Measurements from ENCODE around the gene ZCWPW1. TPM values are rescaled to one million over a fixed set of nuclear protein-coding genes. Genes with fewer than 3 reads are reported as not detected.

Gene ZCWPW1
- total and polyA plus RNA-seq, 2 of the 13 experiments (the other 11 are each of a cell fraction or from before 2014, with no cell fraction given), result 2.4 to 2.5 TPM

DNA sequence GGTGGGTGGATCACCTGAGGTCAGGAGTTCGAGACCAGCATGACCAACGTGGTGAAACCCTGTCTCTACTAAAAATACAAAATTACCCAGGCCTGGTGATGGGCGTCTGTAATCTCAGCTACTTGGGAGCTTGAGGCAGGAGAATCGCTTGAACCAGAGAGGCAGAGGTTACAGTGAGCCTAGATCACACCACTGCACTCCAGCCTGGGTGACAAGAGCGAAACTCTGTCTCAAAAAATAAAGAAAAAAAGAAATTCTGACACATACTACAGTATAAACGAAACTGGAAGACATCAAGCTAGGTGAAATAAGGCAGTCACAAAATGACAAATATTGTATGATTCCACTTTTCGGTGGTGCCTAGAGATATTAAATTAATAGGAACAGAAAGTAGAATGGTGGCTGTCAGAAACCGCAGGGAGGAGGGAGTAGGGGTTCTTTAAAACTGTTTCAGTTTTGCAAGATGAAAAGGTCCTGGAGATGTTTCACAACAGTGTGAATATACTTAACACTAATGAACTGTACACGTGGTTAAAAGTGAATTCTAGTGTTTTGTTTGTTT, 32.0 kb downstream of the ZCWPW1 start:
- no peak for DNase-seq (ENCODE audit: low spot score)
- Histone ChIP-seq H3K27me3 (ENCODE audit: control insufficient read depth in 1 of 2, insufficient read depth in 2 of 2, low read length in 2 of 2) (0 out of 5 replicates have a peak, but pooled peaks cover 0 to 1% of the 10 kb centered on the region in 2 experiments), H4K20me1 (ENCODE audit: insufficient read depth, low read length) (no peaks in the 10 kb centered on the region), H3K36me3 (replicated peaks in 1 of 2; ENCODE audit: control insufficient read depth in 1 of 2, insufficient read depth in 2 of 2, low read length in 2 of 2) (no peaks in the 10 kb centered on the region), H3K4me2 (ENCODE audit: low read depth, low read length) (no peak overlapping the region), H2AFZ (ENCODE audit: low read length) (no peak overlapping the region), H3K4me1 (ENCODE audit: insufficient read depth, low read length) (peaks cover 17% of the 10 kb centered on the region), H3K4me3 (replicated peaks in 1 of 3; ENCODE audit: insufficient read depth in 1 of 3, low read depth in 2 of 3, low read length in 3 of 3) (no peak overlapping the region), H3K9ac (ENCODE audit: insufficient read depth, low read depth, low read length) (no peak overlapping the region), H3K9me3 (ENCODE audit: low read length) (no peaks in the 10 kb centered on the region), H3K27ac (ENCODE audit: extremely low read length, insufficient read depth, low read length) (no peak overlapping the region), H3K79me2 (ENCODE audit: insufficient read depth, low read length) (no peaks in the 10 kb centered on the region)
- BruUV-seq (replicated peaks), result no TSS peak
- no peak for FAIRE-seq
- 24% methylated on average over 9 of the region's 9 CpGs for WGBS (ENCODE audit: low lambda C conversion rate)
- in situ Hi-C loops (cut with HindIII; ENCODE audit: extremely low pct_ligation_motif_present, low pct_unique_long_range_greater_than_20kb), result no loop called here
- ATAC-seq, result no peak
- intact Hi-C loops (cut with micrococcal nuclease; ENCODE audit: unreplicated experiment), result no loop called here
- ChIA-PET CTCF (ENCODE audit: low intra/inter-chr PET ratio, low total read pairs) (no interaction called here), POLR2A (no interaction called here)
- TF ChIP-seq, protein P1, sequence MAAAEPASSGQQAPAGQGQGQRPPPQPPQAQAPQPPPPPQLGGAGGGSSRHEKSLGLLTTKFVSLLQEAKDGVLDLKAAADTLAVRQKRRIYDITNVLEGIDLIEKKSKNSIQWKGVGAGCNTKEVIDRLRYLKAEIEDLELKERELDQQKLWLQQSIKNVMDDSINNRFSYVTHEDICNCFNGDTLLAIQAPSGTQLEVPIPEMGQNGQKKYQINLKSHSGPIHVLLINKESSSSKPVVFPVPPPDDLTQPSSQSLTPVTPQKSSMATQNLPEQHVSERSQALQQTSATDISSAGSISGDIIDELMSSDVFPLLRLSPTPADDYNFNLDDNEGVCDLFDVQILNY (CRISPR knock-in tag; conservative IDR thresholded peaks at IDR 0.05), result no peak
- TF ChIP-seq PTBP1 (IDR thresholded peaks at IDR 0.05; ENCODE audit: low read depth, low read length, poor library complexity, severe bottlenecking), result no peak
- TF ChIP-seq PPARG (CRISPR knock-in tag; conservative IDR thresholded peaks at IDR 0.05), result no peak
- TF ChIP-seq ZNF430 (CRISPR knock-in tag; IDR thresholded peaks at IDR 0.05), result no peak
- TF ChIP-seq, protein P2, sequence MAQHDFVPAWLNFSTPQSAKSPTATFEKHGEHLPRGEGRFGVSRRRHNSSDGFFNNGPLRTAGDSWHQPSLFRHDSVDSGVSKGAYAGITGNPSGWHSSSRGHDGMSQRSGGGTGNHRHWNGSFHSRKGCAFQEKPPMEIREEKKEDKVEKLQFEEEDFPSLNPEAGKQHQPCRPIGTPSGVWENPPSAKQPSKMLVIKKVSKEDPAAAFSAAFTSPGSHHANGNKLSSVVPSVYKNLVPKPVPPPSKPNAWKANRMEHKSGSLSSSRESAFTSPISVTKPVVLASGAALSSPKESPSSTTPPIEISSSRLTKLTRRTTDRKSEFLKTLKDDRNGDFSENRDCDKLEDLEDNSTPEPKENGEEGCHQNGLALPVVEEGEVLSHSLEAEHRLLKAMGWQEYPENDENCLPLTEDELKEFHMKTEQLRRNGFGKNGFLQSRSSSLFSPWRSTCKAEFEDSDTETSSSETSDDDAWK (CRISPR knock-in tag; IDR thresholded peaks at IDR 0.05), result no peak
- no peak for TF ChIP-seq ZKSCAN8 (CRISPR knock-in tag; IDR thresholded peaks at IDR 0.05; ENCODE audit: borderline replicate concordance)
- TF ChIP-seq, protein P3, sequence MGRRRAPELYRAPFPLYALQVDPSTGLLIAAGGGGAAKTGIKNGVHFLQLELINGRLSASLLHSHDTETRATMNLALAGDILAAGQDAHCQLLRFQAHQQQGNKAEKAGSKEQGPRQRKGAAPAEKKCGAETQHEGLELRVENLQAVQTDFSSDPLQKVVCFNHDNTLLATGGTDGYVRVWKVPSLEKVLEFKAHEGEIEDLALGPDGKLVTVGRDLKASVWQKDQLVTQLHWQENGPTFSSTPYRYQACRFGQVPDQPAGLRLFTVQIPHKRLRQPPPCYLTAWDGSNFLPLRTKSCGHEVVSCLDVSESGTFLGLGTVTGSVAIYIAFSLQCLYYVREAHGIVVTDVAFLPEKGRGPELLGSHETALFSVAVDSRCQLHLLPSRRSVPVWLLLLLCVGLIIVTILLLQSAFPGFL (CRISPR knock-in tag; IDR thresholded peaks at IDR 0.05), result no peak
- no peak for TF ChIP-seq ZNF331 (CRISPR knock-in tag; IDR thresholded peaks at IDR 0.05)
- TF ChIP-seq, protein P4, sequence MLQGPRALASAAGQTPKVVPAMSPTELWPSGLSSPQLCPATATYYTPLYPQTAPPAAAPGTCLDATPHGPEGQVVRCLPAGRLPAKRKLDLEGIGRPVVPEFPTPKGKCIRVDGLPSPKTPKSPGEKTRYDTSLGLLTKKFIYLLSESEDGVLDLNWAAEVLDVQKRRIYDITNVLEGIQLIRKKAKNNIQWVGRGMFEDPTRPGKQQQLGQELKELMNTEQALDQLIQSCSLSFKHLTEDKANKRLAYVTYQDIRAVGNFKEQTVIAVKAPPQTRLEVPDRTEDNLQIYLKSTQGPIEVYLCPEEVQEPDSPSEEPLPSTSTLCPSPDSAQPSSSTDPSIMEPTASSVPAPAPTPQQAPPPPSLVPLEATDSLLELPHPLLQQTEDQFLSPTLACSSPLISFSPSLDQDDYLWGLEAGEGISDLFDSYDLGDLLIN (CRISPR knock-in tag; IDR thresholded peaks at IDR 0.05; ENCODE audit: borderline replicate concordance), result no peak
- TF ChIP-seq, protein P5, sequence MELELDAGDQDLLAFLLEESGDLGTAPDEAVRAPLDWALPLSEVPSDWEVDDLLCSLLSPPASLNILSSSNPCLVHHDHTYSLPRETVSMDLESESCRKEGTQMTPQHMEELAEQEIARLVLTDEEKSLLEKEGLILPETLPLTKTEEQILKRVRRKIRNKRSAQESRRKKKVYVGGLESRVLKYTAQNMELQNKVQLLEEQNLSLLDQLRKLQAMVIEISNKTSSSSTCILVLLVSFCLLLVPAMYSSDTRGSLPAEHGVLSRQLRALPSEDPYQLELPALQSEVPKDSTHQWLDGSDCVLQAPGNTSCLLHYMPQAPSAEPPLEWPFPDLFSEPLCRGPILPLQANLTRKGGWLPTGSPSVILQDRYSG (CRISPR knock-in tag; IDR thresholded peaks at IDR 0.05), result no peak
- no peak for TF ChIP-seq KLF13 (CRISPR knock-in tag; IDR thresholded peaks at IDR 0.05)
- no peak for TF ChIP-seq KDM6A (CRISPR knock-in tag; IDR thresholded peaks at IDR 0.05; ENCODE audit: low read depth)
- TF ChIP-seq ZMYM3 (CRISPR knock-in tag; IDR thresholded peaks at IDR 0.05), result no peak
- TF ChIP-seq ZNF264 (CRISPR knock-in tag; IDR thresholded peaks at IDR 0.05), result no peak
- no peak for TF ChIP-seq DNMT1 (CRISPR knock-in tag; IDR thresholded peaks at IDR 0.05)
- no peak for TF ChIP-seq ZNF589 (CRISPR knock-in tag; conservative IDR thresholded peaks at IDR 0.05)
- TF ChIP-seq, protein P6, sequence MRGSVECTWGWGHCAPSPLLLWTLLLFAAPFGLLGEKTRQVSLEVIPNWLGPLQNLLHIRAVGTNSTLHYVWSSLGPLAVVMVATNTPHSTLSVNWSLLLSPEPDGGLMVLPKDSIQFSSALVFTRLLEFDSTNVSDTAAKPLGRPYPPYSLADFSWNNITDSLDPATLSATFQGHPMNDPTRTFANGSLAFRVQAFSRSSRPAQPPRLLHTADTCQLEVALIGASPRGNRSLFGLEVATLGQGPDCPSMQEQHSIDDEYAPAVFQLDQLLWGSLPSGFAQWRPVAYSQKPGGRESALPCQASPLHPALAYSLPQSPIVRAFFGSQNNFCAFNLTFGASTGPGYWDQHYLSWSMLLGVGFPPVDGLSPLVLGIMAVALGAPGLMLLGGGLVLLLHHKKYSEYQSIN (CRISPR knock-in tag; IDR thresholded peaks at IDR 0.05; ENCODE audit: borderline replicate concordance), result no peak

Measured in HepG2 (cell line).